ENCODE results near the gene SRP54.
"Not testable (repeated sequence)": the region's sequence is repeated elsewhere in the genome, so short reads cannot be mapped to it uniquely, and the experiment has no call there.

The SRP54 gene

GRCh38 chr14:34951286-34951685 lies 31.5 kb upstream of the SRP54 start:
- H4K8ac ChIP-seq (ENCODE audit: low read depth, low read length) = no peak overlapping the region
- no peak overlapping the region for H2BK5ac ChIP-seq (ENCODE audit: low read length)
- no peak overlapping the region for H2AK5ac ChIP-seq (ENCODE audit: low read depth, low read length)
- no peak for DNase-seq (ENCODE audit: low spot score)
- no peaks in the 10 kb centered on the region for H3K27me3 ChIP-seq (ENCODE audit: control insufficient read depth in 3 of 3, insufficient read depth in 3 of 3, low read depth in 1 of 3, low read length in 3 of 3)
- H3K4me3 ChIP-seq (ENCODE audit: low read length in 2 of 2) = no peak overlapping the region
- no peak overlapping the region for H2BK12ac ChIP-seq (ENCODE audit: low read length)
- no peak overlapping the region for H3K14ac ChIP-seq (ENCODE audit: low read length)
- H3K27ac ChIP-seq (replicated peaks; ENCODE audit: low read length) = no peak overlapping the region
- H4K91ac ChIP-seq (ENCODE audit: low read depth, low read length, poor library complexity) = no peak overlapping the region
- H2AFZ ChIP-seq (ENCODE audit: low read length) = no peak overlapping the region
- no CpG with 5 or more reads among the region's 1 CpG for WGBS, 2 donors (ENCODE audit: extremely low coverage in 2 of 2, insufficient read length in 2 of 2, insufficient replicate concordance in 1 of 2)
- H3K79me1 ChIP-seq (ENCODE audit: low read depth, low read length) = no peaks in the 10 kb centered on the region
- no peaks in the 10 kb centered on the region for H3K9me3 ChIP-seq (replicated peaks in 1 of 2; ENCODE audit: control insufficient read depth in 2 of 2, insufficient read depth in 1 of 2, low read depth in 1 of 2, low read length in 2 of 2)
- no peak overlapping the region for H3K4ac ChIP-seq (ENCODE audit: low read length)
- H3K9ac ChIP-seq (ENCODE audit: low read depth, low read length, poor library complexity) = no peak overlapping the region
- no peak overlapping the region for H2BK120ac ChIP-seq (ENCODE audit: low read depth, low read length)
- H3K4me2 ChIP-seq (ENCODE audit: insufficient read depth, low read length, poor library complexity, severe bottlenecking) = no peak overlapping the region
- H3K4me1 ChIP-seq (ENCODE audit: control insufficient read depth in 2 of 2, insufficient read depth in 1 of 2, low read depth in 1 of 2, low read length in 2 of 2) = no peaks in the 10 kb centered on the region
- H3K36me3 ChIP-seq (replicated peaks in 1 of 2; ENCODE audit: control insufficient read depth in 2 of 2, insufficient read depth in 2 of 2, low read length in 2 of 2) = peaks cover 4 to 8% of the 10 kb centered on the region in 2 donors
- H3K18ac ChIP-seq (ENCODE audit: low read length) = no peak overlapping the region
- H3K23ac ChIP-seq (ENCODE audit: low read depth, low read length, poor library complexity) = no peak overlapping the region
- no peak overlapping the region for H2BK15ac ChIP-seq (ENCODE audit: low read length)

DNA sequence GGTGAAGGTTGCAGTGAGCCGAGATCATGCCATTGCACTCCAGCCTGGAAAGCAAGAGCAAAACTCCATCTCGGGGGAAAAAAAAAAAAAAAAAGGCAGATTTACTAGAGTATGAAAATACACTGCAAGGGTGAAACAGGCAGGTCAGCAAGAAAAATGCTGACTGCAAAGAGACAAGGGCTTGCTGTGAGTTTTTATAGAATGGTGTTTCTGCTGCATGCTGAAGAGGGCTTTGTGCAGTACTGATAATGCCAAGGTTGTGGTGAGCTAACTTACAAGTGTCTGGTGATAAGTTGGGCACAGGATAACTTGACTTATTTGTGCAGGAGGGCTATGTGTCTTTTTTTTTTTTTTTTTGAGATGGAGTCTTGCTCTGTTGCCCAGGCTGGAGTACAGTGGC lies 25.9 kb upstream of the SRP54 start:
- Histone ChIP-seq H3K4me1 (ENCODE audit: control insufficient read depth in 2 of 2, insufficient read depth in 1 of 2, low read depth in 1 of 2, low read length in 2 of 2) (no peaks in the 10 kb centered on the region), H4K91ac (ENCODE audit: low read depth, low read length, poor library complexity) (no peak overlapping the region), H3K23ac (ENCODE audit: low read depth, low read length, poor library complexity) (no peak overlapping the region), H3K9ac (ENCODE audit: low read depth, low read length, poor library complexity) (no peak overlapping the region), H4K8ac (ENCODE audit: low read depth, low read length) (no peak overlapping the region), H3K27ac (replicated peaks; ENCODE audit: low read length) (no peak overlapping the region), H3K27me3 (ENCODE audit: control insufficient read depth in 3 of 3, insufficient read depth in 3 of 3, low read depth in 1 of 3, low read length in 3 of 3) (no peaks in the 10 kb centered on the region), H2AFZ (ENCODE audit: low read length) (no peak overlapping the region), H2BK120ac (ENCODE audit: low read depth, low read length) (no peak overlapping the region), H3K9me3 (replicated peaks in 1 of 2; ENCODE audit: control insufficient read depth in 2 of 2, insufficient read depth in 1 of 2, low read depth in 1 of 2, low read length in 2 of 2) (no peaks in the 10 kb centered on the region), H3K18ac (ENCODE audit: low read length) (no peak overlapping the region), H2BK15ac (ENCODE audit: low read length) (no peak overlapping the region), H3K14ac (ENCODE audit: low read length) (no peak overlapping the region), H2AK5ac (ENCODE audit: low read depth, low read length) (no peak overlapping the region), H2BK12ac (ENCODE audit: low read length) (no peak overlapping the region), H2BK5ac (ENCODE audit: low read length) (no peak overlapping the region), H3K79me1 (ENCODE audit: low read depth, low read length) (no peaks in the 10 kb centered on the region), H3K4ac (ENCODE audit: low read length) (no peak overlapping the region), H3K4me2 (ENCODE audit: insufficient read depth, low read length, poor library complexity, severe bottlenecking) (no peak overlapping the region), H3K36me3 (replicated peaks in 1 of 2; ENCODE audit: control insufficient read depth in 2 of 2, insufficient read depth in 2 of 2, low read length in 2 of 2) (peaks cover 5 to 11% of the 10 kb centered on the region in 2 donors), H3K4me3 (ENCODE audit: low read length in 2 of 2) (no peak overlapping the region)
- DNase-seq (ENCODE audit: low spot score) = no peak
- no CpG with 5 or more reads among the region's 2 CpGs for WGBS, 2 donors (ENCODE audit: extremely low coverage in 2 of 2, insufficient read length in 2 of 2, insufficient replicate concordance in 1 of 2)

GRCh38 chr14:34957771-34958286 lies 25.0 kb upstream of the SRP54 start:
- Histone ChIP-seq H2AK5ac (ENCODE audit: low read depth, low read length) (no peak overlapping the region), H3K9me3 (replicated peaks in 1 of 2; ENCODE audit: control insufficient read depth in 2 of 2, insufficient read depth in 1 of 2, low read depth in 1 of 2, low read length in 2 of 2) (no peaks in the 10 kb centered on the region), H2BK12ac (ENCODE audit: low read length) (no peak overlapping the region), H3K27ac (replicated peaks; ENCODE audit: low read length) (no peak overlapping the region), H3K4ac (ENCODE audit: low read length) (no peak overlapping the region), H3K4me3 (ENCODE audit: low read length in 2 of 2) (no peak overlapping the region), H4K8ac (ENCODE audit: low read depth, low read length) (no peak overlapping the region), H3K4me1 (ENCODE audit: control insufficient read depth in 2 of 2, insufficient read depth in 1 of 2, low read depth in 1 of 2, low read length in 2 of 2) (no peaks in the 10 kb centered on the region), H3K14ac (ENCODE audit: low read length) (no peak overlapping the region), H3K36me3 (replicated peaks in 1 of 2; ENCODE audit: control insufficient read depth in 2 of 2, insufficient read depth in 2 of 2, low read length in 2 of 2) (peaks cover 3 to 11% of the 10 kb centered on the region in 2 donors), H4K91ac (ENCODE audit: low read depth, low read length, poor library complexity) (no peak overlapping the region), H3K27me3 (ENCODE audit: control insufficient read depth in 3 of 3, insufficient read depth in 3 of 3, low read depth in 1 of 3, low read length in 3 of 3) (no peaks in the 10 kb centered on the region), H3K23ac (ENCODE audit: low read depth, low read length, poor library complexity) (no peak overlapping the region), H2BK15ac (ENCODE audit: low read length) (no peak overlapping the region), H3K18ac (ENCODE audit: low read length) (no peak overlapping the region), H2AFZ (ENCODE audit: low read length) (no peak overlapping the region), H2BK5ac (ENCODE audit: low read length) (no peak overlapping the region), H2BK120ac (ENCODE audit: low read depth, low read length) (no peak overlapping the region), H3K79me1 (ENCODE audit: low read depth, low read length) (no peaks in the 10 kb centered on the region), H3K9ac (ENCODE audit: low read depth, low read length, poor library complexity) (no peak overlapping the region), H3K4me2 (ENCODE audit: insufficient read depth, low read length, poor library complexity, severe bottlenecking) (no peak overlapping the region)
- DNase-seq (ENCODE audit: low spot score) = no peak
- no CpG with 5 or more reads among the region's 5 CpGs for WGBS, 2 donors (ENCODE audit: extremely low coverage in 2 of 2, insufficient read length in 2 of 2, insufficient replicate concordance in 1 of 2)

GRCh38 chr14:34962106-34962505 lies 20.7 kb upstream of the SRP54 start:
- not testable (repeated sequence) for H3K4me1 ChIP-seq (ENCODE audit: control insufficient read depth in 2 of 2, insufficient read depth in 1 of 2, low read depth in 1 of 2, low read length in 2 of 2); H2BK120ac ChIP-seq (ENCODE audit: low read depth, low read length); H3K27me3 ChIP-seq (ENCODE audit: control insufficient read depth in 3 of 3, insufficient read depth in 3 of 3, low read depth in 1 of 3, low read length in 3 of 3); H3K9ac ChIP-seq (ENCODE audit: low read depth, low read length, poor library complexity); H2AK5ac ChIP-seq (ENCODE audit: low read depth, low read length); H2BK15ac ChIP-seq (ENCODE audit: low read length); DNase-seq (ENCODE audit: low spot score); H2BK5ac ChIP-seq (ENCODE audit: low read length); H2AFZ ChIP-seq (ENCODE audit: low read length); H3K14ac ChIP-seq (ENCODE audit: low read length); H3K18ac ChIP-seq (ENCODE audit: low read length); H3K79me1 ChIP-seq (ENCODE audit: low read depth, low read length); H3K9me3 ChIP-seq (replicated peaks in 1 of 2; ENCODE audit: control insufficient read depth in 2 of 2, insufficient read depth in 1 of 2, low read depth in 1 of 2, low read length in 2 of 2); H3K23ac ChIP-seq (ENCODE audit: low read depth, low read length, poor library complexity); H4K91ac ChIP-seq (ENCODE audit: low read depth, low read length, poor library complexity); H4K8ac ChIP-seq (ENCODE audit: low read depth, low read length); H3K27ac ChIP-seq (replicated peaks; ENCODE audit: low read length); H3K4me3 ChIP-seq (ENCODE audit: low read length in 2 of 2); H3K4me2 ChIP-seq (ENCODE audit: insufficient read depth, low read length, poor library complexity, severe bottlenecking); H3K36me3 ChIP-seq (replicated peaks in 1 of 2; ENCODE audit: control insufficient read depth in 2 of 2, insufficient read depth in 2 of 2, low read length in 2 of 2); H3K4ac ChIP-seq (ENCODE audit: low read length); H2BK12ac ChIP-seq (ENCODE audit: low read length)
- WGBS, 2 donors (ENCODE audit: extremely low coverage in 2 of 2, insufficient read length in 2 of 2, insufficient replicate concordance in 1 of 2) = no CpG with 5 or more reads among the region's 5 CpGs

Data from neuronal stem cell (in vitro differentiated cells).